ENCODE measurements around the gene TNS2.

- no peak for TF ChIP-seq CTCF (IDR thresholded peaks at IDR 0.05)
- TF ChIP-seq POLR2A (IDR thresholded peaks at IDR 0.05): peak; percentile 94 to 95
- TF ChIP-seq EP300 (IDR thresholded peaks at IDR 0.05): no peak
Observed at GRCh38 chr12:53079226-53080117, 29.6 kb downstream of the TNS2 start, which contains the start of gene SPRYD3.
